KOPT-K1 (cell line): ENCODE results near the gene DMKN.

Experiments used
- H3K27ac ChIP-seq: fragments of 200-600 bp; sonication (generic); 2 replicates; pipeline ENCODE4 v1.5.1; 2016; ENCODE audit warnings: antibody characterized with exemption, mild to moderate bottlenecking, low read depth, low read length; ENCODE audit not compliant: poor library complexity, severe bottlenecking
- H3K36me3 ChIP-seq: fragments of 200-600 bp; sonication (generic); 2 replicates; pipeline ENCODE4 v1.5.1; 2017; ENCODE audit warnings: antibody characterized with exemption, mild to moderate bottlenecking, low read length, moderate library complexity; ENCODE audit not compliant: insufficient read depth
- H3K9me3 ChIP-seq: fragments of 200-600 bp; sonication (generic); 2 replicates; pipeline ENCODE4 v1.5.1; 2017; ENCODE audit warnings: antibody characterized with exemption, low read length, mild to moderate bottlenecking; ENCODE audit not compliant: insufficient read depth, poor library complexity, severe bottlenecking

Gene DMKN

DNA sequence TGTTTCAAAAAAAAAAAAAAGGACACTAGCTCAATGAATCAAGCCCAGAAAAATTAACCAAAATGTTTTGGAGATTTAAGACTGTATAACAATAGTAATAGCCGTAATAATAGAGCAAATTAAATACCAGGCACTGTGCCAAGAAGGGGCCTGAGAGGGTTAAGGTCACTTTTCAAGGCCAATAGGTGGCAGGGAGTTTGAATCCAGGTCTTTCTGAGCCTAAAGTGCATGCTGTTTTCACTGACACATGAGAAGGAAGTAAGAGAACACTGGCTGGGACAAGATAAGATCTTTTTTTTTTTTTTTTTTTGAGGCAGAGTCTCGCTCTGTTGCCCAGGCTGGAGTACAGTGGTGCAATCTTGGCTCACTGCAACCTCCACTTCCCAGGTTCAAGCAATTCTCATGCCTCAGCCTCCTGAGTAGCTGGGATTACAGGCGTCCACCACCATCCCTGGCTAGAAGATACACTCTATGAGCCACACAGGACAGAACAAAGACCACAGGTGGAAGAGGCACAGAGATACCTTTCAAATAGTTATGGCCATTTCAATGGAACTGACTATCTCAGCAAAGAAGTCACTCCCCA, 57.7 kb downstream of the DMKN start:
- no peaks in the 10 kb centered on the region for H3K9me3 ChIP-seq
- no peak overlapping the region for H3K27ac ChIP-seq
- H3K36me3 ChIP-seq: no peaks in the 10 kb centered on the region

- no peaks in the 10 kb centered on the region for H3K36me3 ChIP-seq
- no peaks in the 10 kb centered on the region for H3K9me3 ChIP-seq
- H3K27ac ChIP-seq: no peak overlapping the region
Measured at GRCh38 chr19:35454663-35455062, 58.8 kb downstream of the DMKN start.

GRCh38 chr19:35451338-35452096, 61.9 kb downstream of the DMKN start:
- Histone ChIP-seq H3K9me3 (no peaks in the 10 kb centered on the region), H3K36me3 (no peaks in the 10 kb centered on the region), H3K27ac (no peak overlapping the region)

DNA sequence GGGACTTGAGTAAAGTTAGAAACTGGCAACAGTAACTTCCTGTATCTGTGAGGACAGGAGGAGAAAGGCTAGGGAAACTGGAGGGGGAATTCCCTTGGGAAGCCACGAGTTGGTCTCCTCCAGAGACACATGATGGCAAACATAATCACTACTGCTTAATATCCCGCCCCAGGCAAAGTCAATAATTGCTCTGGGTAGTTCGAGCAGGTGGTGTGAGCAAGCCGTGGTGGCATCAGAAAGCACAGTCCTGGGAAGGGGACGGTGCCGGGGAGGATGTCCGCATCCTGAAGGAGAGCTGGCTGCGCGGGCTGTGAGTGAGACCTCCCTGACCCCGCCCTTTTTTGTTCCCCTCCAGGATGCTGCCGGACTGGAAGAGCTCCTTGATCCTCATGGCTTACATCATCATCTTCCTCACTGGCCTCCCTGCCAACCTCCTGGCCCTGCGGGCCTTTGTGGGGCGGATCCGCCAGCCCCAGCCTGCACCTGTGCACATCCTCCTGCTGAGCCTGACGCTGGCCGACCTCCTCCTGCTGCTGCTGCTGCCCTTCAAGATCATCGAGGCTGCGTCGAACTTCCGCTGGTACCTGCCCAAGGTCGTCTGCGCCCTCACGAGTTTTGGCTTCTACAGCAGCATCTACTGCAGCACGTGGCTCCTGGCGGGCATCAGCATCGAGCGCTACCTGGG, 63.9 kb downstream of the DMKN start:
- Histone ChIP-seq H3K27ac (no peak overlapping the region), H3K9me3 (no peaks in the 10 kb centered on the region), H3K36me3 (no peaks in the 10 kb centered on the region)

- Histone ChIP-seq H3K36me3 (no peaks in the 10 kb centered on the region), H3K9me3 (no peaks in the 10 kb centered on the region), H3K27ac (no peak within 1 kb of the TSS)
Measured at GRCh38 chr19:35447606-35448469, 65.6 kb downstream of the DMKN start, which contains the start of gene FFAR2. FFAR2 (plus strand) TSS chr19:35448257; CDS start chr19:35449715, 1,458 bp downstream.
